GM21528 (cell line): ENCODE data around the gene MRTO4.
"Not testable (repeated sequence)": the region's sequence is repeated elsewhere in the genome, so short reads cannot be mapped to it uniquely, and the experiment has no call there.

Source experiments
- ATAC-seq: cut with Tn5 transposase; IDR thresholded peaks from one replicate; pipeline ENCODE4 v1.9.1; 2021; ENCODE audit warnings: mild to moderate bottlenecking, moderate library complexity; ENCODE audit not compliant: unreplicated experiment, low FRiP score

Gene MRTO4

DNA sequence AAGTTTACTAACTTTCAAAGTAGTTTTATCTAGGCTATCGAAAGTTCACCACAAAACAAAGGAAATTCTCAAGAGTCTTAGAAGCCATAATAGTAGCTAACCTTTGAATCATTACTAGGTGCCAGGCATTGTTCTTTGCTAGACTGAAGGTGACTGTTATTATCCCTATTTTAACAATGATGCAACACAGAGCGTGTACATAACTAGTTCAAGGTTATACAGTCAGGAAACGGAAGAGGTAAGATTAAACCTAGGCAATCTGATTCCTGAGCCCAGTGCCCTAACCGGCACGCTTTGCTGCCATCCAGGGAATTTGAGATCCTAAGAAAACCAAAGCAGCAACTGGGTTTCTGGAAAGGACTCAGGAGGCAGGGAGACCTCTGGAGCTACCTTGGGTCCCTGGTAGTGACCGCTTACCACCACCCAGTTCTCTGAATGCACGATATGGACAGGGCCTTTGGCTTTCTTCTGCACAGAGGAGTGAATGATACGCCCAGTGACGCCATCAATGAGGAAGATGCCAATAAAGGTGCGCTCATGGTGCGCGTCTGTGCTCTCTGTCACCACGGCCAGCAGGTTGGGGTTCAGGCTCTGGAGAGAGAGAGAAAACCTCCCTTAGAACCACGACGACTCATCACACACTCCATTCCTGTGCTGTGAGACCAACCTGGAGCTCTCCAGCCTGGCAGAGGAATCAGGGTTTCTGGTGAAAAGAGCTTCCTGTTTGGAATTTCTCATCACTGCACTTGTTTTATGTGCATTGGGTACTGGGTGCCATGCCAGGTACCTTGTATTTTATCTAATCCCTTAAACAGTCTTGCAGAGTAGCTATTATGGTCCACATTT, 28.4 kb upstream of the MRTO4 start:
- ATAC-seq = no peak

DNA sequence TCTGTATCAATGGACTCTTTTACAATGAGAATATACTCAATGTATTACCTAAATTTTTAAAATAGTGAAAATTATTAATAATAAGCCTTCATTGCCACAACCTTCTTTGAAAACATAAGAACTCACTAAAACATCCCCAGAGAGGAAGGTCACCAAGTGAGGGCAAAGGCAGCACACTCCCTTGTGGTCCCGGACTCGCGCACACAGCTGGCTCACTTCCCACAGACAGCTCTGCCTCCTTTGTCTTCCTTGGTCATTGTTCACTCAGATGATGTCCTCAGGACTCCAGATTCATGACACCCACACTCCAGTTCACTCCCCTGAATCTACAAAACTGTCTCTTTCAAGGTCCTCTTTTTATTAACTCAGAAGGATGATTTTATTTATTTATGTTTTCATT, 22.4 kb upstream of the MRTO4 start:
- ATAC-seq = no peak

DNA sequence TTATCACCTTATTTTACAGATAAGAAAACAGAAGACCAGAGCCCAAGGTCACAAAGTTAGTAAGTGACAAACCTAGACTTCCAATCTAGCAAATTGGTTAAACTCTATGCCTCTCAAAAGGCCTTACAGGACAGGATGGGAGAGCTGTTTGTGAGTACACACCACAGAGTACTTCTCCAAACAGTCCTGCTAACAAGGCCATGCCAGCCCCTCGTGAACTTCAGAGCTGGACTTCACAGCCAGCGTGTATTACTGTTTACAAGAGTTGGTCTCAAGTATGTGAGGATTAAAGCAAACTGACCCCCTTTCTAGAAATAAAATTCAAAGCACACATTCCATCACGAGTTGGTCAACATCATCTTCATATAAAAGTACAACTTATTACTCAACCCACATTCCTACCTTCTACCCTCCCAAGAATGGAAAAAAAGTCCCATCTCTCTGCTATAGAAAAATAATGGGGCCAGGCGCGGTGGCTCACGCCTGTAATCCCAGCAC, 21.7 kb upstream of the MRTO4 start:
- ATAC-seq = no peak

DNA sequence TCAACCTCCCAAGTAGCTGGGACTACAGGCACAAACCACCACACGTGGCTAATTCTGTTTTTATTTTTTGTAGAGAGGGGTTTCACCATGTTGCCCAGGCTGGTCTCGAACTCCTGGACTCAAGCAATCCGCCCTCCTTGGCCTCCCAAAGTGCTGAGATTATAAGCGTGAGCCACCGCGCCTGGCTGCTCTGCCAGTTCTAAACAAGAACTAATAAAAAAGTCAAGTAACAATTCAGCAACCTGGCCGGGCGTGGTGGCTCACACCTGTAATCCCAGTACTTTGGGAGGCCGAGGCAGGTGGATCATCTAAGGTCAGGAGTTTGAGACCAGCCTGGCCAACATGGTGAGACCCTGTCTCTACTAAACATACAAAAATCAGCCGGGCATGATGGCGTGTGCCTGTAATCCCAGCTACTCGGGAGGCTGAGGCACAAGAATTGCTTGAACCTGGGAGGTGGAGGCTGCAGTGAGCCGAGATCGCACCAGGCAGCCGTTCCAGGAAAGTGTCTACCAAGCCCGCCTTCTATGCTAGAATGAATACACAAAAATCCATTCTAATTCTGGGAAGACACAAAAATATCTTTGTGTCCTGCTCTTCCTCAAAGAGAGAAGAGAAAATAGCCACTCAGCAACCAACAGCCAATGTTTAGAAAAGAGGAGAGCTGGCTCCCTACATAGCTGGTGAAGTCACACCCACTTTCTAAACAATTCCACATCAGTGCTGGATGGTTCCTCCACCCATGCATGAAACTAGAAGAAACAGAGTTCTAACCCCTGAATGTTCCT, 19.7 kb upstream of the MRTO4 start:
- not testable (repeated sequence) for ATAC-seq

DNA sequence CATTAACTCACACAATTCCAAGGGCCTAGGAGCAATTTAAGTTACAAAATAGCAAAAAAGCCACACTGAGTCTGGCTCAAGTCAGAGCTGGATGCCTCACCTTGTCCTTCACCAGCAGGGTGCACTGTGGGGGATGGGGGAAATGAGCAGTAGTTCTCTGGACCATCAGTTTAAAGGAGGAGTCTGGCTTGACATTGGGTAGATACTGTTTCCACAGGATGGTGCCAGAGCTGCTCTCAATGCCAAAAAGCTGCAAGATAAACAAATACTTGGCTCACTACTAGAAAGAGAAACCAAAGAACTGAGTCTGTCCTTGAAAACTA, 19.1 kb upstream of the MRTO4 start:
- no peak for ATAC-seq

DNA sequence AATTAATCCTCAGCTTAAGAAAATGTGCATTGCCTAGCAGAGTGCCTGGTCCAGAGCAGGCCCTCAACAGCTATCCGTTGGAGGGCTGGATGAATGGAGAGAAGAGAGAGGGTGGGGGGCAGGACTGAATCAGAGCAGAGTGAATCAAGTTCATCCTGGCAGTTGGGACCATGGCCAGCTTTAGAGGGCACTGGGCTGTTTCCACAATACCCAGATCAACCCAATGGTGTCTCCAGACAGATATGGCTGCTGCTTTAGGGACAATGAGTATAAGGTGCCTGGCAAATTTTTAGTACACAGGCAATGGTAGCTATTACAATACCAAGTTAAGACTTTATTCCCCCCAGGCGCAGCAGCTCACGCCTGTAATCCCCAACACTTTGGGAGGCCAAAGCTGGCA, 17.4 kb upstream of the MRTO4 start:
- ATAC-seq = no peak

DNA sequence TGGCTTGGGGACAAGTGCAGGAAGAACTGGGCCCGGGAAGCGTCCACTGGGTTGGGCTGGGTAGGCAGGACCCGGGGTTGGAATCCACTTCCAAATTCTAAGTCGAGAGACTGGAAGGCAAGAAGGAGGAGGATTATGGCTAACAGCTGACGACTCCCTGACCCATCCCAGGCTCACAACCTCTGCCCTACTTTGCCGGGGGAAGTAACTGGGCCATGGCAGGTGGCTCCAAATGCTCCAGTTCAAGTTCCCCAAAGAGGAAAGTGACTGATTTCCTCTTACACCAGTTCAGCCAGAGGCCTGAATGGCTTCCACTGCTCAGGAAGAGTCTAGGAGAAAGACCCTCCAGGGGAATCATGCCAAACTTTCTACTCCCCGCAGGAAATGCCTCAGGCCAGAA, 11.7 kb upstream of the MRTO4 start:
- ATAC-seq = no peak

DNA sequence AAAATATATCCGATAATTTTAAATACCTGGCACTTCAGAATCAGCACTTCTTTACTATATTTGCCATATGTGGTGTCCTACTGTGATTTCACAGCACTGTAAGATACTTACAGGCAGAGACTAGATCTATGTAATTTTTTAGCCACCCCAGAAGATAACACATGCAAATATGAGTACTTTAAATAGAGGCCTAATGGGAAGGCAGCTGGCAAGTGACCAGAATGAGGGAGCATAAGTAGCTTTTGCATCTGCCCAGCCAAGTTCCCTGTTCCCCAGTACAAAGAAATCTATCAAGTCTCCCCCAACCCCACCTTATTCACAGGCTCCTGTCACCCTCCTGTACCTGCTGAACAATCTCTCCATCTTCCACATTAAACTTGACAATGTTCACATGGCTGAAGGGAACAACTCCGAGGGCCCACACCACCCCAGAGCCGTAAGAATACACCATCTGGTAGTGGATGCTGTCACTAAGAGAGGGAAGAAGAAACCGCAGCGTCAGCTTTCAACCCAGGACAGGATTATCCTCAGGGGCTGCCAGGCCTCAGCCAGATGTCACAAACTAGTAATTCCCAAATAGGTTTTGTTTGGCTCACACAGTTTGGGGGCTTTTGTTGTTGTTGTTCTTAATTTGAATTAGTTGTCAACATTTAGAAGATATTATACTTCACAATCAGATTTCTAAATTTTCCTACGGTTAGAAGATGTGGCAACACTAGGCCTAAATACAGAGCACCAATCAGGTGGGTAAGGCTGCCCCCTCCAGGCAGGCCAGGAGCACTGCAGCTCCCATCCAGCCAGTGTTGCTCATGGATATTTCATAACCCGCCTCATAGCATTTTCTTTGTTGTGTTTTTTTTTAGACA, 10.7 kb upstream of the MRTO4 start:
- ATAC-seq = no peak

DNA sequence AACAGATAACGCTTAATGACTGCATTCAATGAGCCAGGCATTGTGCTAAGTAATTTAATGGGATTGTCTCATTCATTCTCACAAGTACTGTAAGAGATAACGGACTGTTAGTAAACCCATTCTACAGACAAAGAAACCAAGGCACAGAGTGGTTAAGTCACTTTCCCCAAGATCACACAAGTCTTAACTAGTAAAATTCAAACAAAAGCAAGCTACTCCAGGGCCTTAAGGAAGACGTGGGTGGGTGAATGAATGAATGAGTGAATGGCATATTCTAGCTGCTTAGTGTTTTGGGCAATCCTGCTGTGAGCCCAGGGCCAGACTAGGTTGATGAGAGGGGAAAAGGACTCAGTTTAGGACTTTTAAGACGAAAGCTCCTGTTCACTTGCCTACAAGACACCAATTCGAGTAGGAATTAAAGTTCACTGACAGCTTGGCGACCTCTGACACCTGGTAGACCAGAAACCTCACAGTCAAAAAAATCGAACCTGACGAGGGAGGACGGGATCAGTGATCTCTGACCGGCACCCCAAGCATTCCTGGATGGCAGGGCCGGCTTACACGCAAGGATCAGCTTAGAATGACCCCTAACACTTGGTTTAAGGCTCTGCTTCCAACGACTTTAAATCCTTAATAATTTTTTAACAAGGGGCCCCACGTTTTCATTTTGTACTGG, 838 bp upstream of the MRTO4 start:
- no peak for ATAC-seq

DNA sequence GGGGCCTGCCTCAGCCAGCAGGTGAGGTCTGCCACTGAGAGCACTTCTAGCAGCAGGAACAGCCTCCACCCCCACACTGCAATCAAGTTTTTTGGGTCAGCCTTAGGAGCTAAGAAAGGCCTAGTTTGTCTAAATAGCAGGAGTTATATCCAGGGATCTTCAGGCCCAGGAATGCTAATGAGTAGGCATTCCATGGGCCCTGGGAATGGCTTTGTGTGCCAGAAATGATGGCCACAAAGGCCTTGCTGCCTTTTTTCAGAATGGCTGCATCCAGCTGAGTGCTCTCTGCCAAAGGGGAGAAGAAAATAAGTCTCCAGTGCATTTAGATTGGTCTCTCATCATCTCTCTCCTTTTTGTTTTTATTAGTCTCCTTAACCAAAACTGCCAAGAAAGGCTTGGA, 2.8 kb downstream of the MRTO4 start:
- no peak for ATAC-seq

DNA sequence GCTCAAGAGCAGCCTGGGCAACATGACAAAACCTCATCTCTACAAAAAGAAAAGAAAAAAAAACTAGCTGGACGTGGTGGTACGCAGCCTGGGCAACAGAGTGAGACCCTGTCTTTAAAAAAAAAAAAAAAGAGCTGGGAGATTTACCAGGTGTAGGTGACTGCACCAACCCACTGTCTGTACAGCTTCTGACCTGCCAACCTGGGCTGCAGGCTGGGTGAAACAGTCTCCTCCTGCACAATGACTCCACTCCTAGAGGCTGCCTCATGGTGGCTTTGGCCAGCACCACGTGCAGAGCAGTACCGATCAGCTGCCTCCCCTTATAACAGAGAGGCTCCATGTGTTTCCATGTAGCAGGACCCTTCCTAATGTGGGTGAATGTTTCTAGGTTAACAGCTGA, 3.7 kb downstream of the MRTO4 start:
- no peak for ATAC-seq

DNA sequence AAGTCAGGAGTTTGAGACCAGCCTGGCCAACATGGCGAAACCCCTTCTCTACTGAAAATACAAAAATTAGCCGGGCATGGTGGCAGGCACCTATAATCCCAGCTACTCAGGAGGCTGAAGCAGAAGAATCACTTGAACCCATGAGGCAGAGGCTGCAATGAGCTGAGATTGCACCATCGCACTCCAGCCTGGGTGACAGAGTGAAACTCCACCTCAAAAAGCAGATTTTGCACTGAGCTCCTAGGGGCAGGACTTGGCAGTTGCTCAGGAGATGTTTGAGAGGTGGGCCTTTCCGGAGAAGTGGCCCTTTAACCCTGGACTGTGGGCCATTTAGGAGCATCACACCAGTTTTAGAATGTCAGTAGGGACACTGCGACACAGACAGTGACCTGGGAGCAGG, 4.7 kb downstream of the MRTO4 start:
- ATAC-seq = not testable (repeated sequence)

DNA sequence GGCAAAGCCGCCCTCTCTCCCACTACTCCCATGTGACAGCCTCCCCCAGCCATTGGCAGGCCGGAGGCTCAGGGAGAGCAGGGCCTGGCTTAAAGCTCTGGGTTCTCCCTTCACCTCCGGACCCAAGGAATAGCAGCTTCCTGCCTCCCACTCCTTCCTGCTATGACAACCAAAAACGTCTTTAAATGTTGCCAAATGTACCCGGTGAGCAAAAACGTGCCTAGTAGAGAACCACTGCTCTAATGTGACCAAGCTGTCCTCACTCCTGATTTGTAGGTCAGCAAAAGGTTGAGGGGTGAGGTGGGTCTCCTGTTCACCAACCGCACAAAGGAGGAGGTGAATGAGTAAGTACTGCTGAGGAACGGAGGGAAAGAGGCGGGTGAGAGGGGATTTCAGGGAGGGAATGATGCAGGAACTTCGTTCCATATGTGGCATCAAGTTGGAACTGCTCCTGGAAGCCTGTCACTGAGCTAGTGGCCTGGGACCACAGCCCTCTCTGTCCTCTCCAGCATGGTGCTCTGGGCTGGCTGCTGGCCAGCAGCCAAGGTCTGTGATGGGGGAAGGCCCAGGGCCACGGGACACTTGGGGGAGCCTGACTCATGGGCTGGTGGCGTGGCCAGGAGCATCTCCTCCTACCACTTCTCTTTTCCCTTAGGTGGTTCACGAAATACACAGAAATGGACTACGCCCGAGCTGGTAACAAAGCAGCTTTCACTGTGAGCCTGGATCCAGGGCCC, 5.7 kb downstream of the MRTO4 start:
- ATAC-seq = no peak

DNA sequence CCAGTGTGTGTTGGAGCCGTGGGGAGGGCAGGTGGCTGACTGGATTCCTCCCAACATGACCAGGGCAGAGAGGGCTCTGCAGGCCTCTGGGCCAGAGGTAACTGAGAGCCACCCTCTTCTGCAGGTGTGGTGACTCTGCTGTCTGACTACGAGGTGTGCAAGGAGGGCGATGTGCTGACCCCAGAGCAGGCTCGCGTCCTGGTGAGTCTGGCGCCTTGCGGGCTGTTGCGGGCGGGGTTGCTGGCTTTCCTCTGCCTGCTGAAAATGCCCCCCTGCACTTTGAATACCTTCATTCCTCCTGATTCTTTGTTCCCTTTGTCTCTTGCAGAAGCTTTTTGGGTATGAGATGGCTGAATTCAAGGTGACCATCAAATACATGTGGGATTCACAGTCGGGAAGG, 6.7 kb downstream of the MRTO4 start:
- no peak for ATAC-seq

DNA sequence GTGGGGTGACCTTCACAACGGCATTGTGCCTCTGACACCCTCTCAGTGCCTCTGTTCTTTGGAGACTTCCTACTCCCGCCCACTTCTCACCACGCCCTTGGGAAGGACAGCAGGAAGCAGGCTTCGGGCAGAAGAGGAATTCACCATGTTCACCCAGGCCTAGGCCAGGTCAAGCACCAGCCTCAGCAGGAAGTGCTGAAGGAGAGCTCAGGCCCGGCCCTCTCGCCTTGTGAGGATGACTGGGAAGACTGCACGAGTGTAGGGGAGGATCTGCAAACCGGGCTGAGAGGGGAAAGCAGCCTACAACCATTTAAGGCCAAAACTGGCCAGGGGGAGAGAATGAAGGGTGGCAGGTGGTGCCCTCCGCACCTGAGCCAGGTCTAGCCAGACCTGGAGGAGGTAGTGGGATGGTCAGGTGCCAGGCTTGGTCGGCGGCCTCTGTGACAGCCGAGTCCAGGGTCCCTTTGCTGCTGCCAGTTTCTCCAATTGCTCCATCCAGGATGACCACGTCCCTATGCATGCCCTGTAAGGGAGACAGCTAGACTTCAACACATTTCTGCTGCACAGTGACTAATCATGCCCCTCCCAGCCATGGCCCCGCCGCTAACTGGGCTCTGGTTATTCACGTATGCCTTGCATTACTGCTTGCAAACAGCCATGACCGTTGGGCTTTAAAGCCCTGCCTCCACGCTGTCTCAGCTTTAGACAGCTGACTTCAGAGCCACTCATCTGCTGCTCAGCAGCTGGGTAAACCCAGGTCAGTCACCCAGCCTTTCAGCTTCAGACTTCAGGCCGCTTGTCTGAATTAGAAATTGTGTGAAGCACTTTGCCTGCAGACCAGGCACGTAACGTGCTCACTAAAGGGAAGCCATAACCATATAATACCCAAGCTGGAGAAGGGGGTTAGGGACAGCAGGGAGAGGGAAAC, 8.9 kb downstream of the MRTO4 start:
- no peak for ATAC-seq

DNA sequence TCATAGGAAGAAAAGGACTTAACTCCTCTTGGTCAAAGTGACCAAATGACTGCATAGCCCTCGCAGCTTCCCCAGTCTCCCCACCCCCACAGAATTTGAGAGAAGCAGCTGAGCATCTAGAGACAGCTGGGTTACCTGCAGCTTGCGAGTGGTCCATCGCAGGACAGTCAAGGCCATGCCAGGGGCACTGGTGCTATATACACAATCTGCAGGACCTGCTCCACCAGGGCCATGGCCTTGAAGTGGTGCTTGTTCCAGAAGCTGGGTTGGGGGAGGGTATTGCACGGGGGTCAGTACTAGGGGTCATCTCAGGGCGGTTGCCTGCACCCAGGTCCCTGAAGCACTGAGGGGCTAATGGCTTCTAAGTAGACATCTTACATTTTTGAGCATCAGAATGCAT, 10.4 kb downstream of the MRTO4 start:
- ATAC-seq = no peak

DNA sequence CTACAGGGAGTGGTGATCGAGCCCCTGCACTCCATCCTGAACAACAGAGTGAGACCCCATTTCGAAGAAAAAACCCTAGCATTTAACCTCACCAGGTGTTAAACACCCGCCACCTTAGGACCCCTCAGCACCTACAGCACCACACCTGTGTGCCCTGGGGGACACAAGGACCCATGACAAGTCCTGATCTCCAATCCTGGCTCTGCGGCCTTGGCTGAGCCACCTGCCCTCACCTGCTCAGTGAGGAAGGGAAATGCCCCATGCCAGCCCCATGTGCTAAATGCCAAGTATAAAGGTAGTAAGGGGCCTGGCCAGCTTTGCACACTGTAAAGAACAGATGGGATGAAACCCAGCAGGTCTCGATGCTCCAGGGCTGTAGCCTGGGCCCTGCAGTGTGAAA, 11.1 kb downstream of the MRTO4 start:
- ATAC-seq = no peak

DNA sequence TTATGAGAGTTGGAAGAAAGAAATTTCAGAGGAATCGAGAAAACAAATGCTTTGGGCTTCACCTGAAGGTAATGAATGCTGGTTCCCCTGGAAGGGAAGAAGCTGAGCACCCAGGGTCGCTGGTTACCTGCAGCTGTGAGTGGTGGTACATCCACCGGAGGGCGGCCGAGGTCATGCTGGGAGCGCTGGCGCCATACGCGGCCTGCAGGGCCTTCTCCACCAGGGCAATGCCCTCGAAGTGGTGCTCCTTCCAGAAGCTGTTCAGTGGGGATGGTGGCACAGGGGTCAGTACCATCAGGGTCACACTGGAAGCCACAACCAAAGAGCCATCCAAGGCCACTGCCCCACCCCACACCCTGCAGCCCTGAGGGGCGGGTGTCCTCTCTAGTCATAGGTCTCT, 16.8 kb downstream of the MRTO4 start:
- ATAC-seq = no peak
